Measurements from ENCODE around the gene ADARB1.

DNA sequence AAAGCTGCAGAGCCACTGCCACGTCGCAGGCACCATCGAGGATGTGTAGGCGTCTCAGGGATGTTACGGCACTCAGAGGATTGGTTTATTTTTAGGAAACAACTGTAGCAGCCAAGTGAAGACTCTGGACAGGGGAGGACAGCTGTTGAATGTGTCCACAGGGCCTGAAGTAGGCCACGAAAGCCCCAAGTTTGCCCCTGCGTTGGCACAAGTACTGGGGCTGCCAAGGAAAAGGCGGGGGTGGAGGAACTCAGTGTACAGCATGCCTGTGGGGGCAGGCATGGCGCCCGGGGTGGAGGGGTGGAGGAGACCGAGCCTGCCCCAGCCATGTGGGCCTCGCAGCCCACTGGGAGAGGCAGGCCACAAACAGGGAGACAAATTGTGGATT lies 89.7 kb downstream of the ADARB1 start:
- no peak for TF ChIP-seq CTCF (IDR thresholded peaks at IDR 0.05; ENCODE audit: insufficient read depth, low read depth, low read length)
- no peak for TF ChIP-seq EZH2 (IDR thresholded peaks at IDR 0.05; ENCODE audit: insufficient read depth, low read length)

Measured in astrocyte (in vitro differentiated cells and primary cell).